Astrocyte (in vitro differentiated cells and primary cell): ENCODE measurements around the gene ENTPD2. TPM values are rescaled to one million over a fixed set of nuclear protein-coding genes. Genes with fewer than 3 reads are reported as not detected.

Experiments
- DNase-seq: peaks from one replicate; pipeline ENCODE4 v3.0.0-alpha.2; 2010; ENCODE audit warnings: low read depth
- FAIRE-seq: peaks from 2 replicates; lab custom pipeline; 2011; peaks lifted over from hg19 to GRCh38; lab: Jason Lieb, UNC
- H2AFZ ChIP-seq: 2 replicates; pipeline ENCODE4 v1.6.0; 2012; ENCODE audit warnings: low read depth, low read length, inconsistent platforms
- H3K27ac ChIP-seq: 2 replicates; pipeline ENCODE4 v1.5.1; 2011; ENCODE audit warnings: low read depth, low read length, inconsistent platforms
- H3K27me3 ChIP-seq: 2 replicates; pipeline ENCODE4 v1.6.0; 2011; ENCODE audit warnings: low read length, inconsistent platforms; ENCODE audit not compliant: insufficient read depth
- H3K36me3 ChIP-seq: 2 replicates; pipeline ENCODE4 v1.5.1; 2011; ENCODE audit warnings: low read length, inconsistent platforms; ENCODE audit not compliant: insufficient read depth
- H3K4me1 ChIP-seq: 2 replicates; pipeline ENCODE4 v1.5.1; 2011; ENCODE audit warnings: low read length, inconsistent platforms; ENCODE audit not compliant: insufficient read depth
- H3K4me2 ChIP-seq: 2 replicates; pipeline ENCODE4 v1.6.0; 2012; ENCODE audit warnings: low read length, inconsistent platforms
- H3K4me3 ChIP-seq: 2 replicates; pipeline ENCODE4 v1.5.1; 2011; ENCODE audit warnings: low read depth, mild to moderate bottlenecking, low read length, inconsistent platforms; ENCODE audit not compliant: insufficient read depth
- H3K79me2 ChIP-seq: 2 replicates; pipeline ENCODE4 v1.6.0; 2012; ENCODE audit warnings: mild to moderate bottlenecking, low read length, inconsistent platforms; ENCODE audit not compliant: insufficient read depth
- H3K9ac ChIP-seq: 2 replicates; pipeline ENCODE4 v1.6.0; 2012; ENCODE audit warnings: mild to moderate bottlenecking, low read length, inconsistent platforms
- H3K9me3 ChIP-seq: 2 replicates; pipeline ENCODE4 v1.5.1; 2012; ENCODE audit warnings: low read depth, mild to moderate bottlenecking, low read length, inconsistent platforms; ENCODE audit not compliant: insufficient read depth
- H4K20me1 ChIP-seq: 2 replicates; pipeline ENCODE4 v1.6.0; 2012; ENCODE audit warnings: low read length, inconsistent platforms; ENCODE audit not compliant: insufficient read depth
- H3K27ac Mint-ChIP-seq: one replicate; pipeline ENCODE4 v1.8.0; 2021; ENCODE audit warnings: mild to moderate bottlenecking, mixed read lengths; ENCODE audit not compliant: unreplicated experiment
- H3K27me3 Mint-ChIP-seq: one replicate; pipeline ENCODE4 v1.8.0; 2021; ENCODE audit warnings: low read depth, mixed read lengths; ENCODE audit not compliant: unreplicated experiment
- H3K36me3 Mint-ChIP-seq: one replicate; pipeline ENCODE4 v1.8.0; 2021; ENCODE audit warnings: low read depth, mixed read lengths; ENCODE audit not compliant: unreplicated experiment
- H3K4me1 Mint-ChIP-seq: one replicate; pipeline ENCODE4 v1.8.0; 2021; ENCODE audit warnings: low read depth, mixed read lengths; ENCODE audit not compliant: unreplicated experiment
- H3K4me3 Mint-ChIP-seq: one replicate; pipeline ENCODE4 v1.8.0; 2021; ENCODE audit warnings: mild to moderate bottlenecking, moderate library complexity, mixed read lengths; ENCODE audit not compliant: unreplicated experiment
- H3K9me3 Mint-ChIP-seq: one replicate; pipeline ENCODE4 v1.8.0; 2021; ENCODE audit warnings: mild to moderate bottlenecking, mixed read lengths; ENCODE audit not compliant: unreplicated experiment
- CTCF ChIP-seq: IDR thresholded peaks from 2 replicates; pipeline ENCODE4 v1.5.1; 2011; ENCODE audit warnings: low read depth, mild to moderate bottlenecking, inconsistent platforms, low read length, moderate library complexity; ENCODE audit not compliant: insufficient read depth
- EZH2 ChIP-seq: IDR thresholded peaks from 2 replicates; pipeline ENCODE4 v1.6.1; 2012; ENCODE audit warnings: mild to moderate bottlenecking, low read length, inconsistent platforms; ENCODE audit not compliant: insufficient read depth
- total RNA-seq: library from RNA; stranded (reverse); gene quantifications from 2 replicates; pipeline ENCODE4 v1.2.1, GENCODE V29; 2021

The ENTPD2 gene
- total RNA-seq, 1 donor from 2014 or later: 0.14 TPM

GRCh38 chr9:137009938-137010732 is 43.7 kb downstream of the ENTPD2 start:
- H3K27me3 ChIP-seq: no peaks in the 10 kb centered on the region
- FAIRE-seq: no peak
- TF ChIP-seq CTCF (no peak), EZH2 (no peak)

GRCh38 chr9:137009217-137009616 is 44.6 kb downstream of the ENTPD2 start:
- no peaks in the 10 kb centered on the region for H3K27me3 Mint-ChIP-seq
- Histone ChIP-seq H3K9me3 (no peaks in the 10 kb centered on the region), H3K79me2 (no peaks in the 10 kb centered on the region), H3K27ac (no peak overlapping the region), H3K9ac (no peak overlapping the region), H3K4me1 (peaks cover 4% of the 10 kb centered on the region), H4K20me1 (no peaks in the 10 kb centered on the region), H3K27me3 (no peaks in the 10 kb centered on the region), H3K4me2 (no peak overlapping the region), H3K36me3 (no peaks in the 10 kb centered on the region), H3K4me3 (no peak overlapping the region), H2AFZ (no peak overlapping the region)
- H3K27ac Mint-ChIP-seq: no peak overlapping the region
- H3K9me3 Mint-ChIP-seq: no peaks in the 10 kb centered on the region
- FAIRE-seq: no peak
- TF ChIP-seq CTCF (no peak), EZH2 (no peak)
- H3K4me1 Mint-ChIP-seq: no peaks in the 10 kb centered on the region
- DNase-seq: no peak
- H3K36me3 Mint-ChIP-seq: peaks cover 2% of the 10 kb centered on the region
- H3K4me3 Mint-ChIP-seq: no peak overlapping the region

More at GRCh38 chr9:137009938-137010732, 43.7 kb downstream of the ENTPD2 start:
- no peak overlapping the region for H3K27ac ChIP-seq
- no peak overlapping the region for H3K4me3 ChIP-seq
- H3K36me3 ChIP-seq: no peaks in the 10 kb centered on the region
- H2AFZ ChIP-seq: no peak overlapping the region
- peaks cover 4% of the 10 kb centered on the region for H3K4me1 ChIP-seq
- H3K4me1 Mint-ChIP-seq: no peaks in the 10 kb centered on the region
- no peaks in the 10 kb centered on the region for H3K9me3 Mint-ChIP-seq
- H3K4me2 ChIP-seq: no peak overlapping the region
- no peak overlapping the region for H3K27ac Mint-ChIP-seq
- no peaks in the 10 kb centered on the region for H3K9me3 ChIP-seq
- no peak overlapping the region for H3K9ac ChIP-seq
- no peaks in the 10 kb centered on the region for H4K20me1 ChIP-seq
- H3K36me3 Mint-ChIP-seq: peaks cover 2% of the 10 kb centered on the region
- no peaks in the 10 kb centered on the region for H3K27me3 Mint-ChIP-seq
- H3K4me3 Mint-ChIP-seq: no peak overlapping the region
- no peaks in the 10 kb centered on the region for H3K79me2 ChIP-seq
- no peak for DNase-seq

GRCh38 chr9:137008312-137008711 is 45.5 kb downstream of the ENTPD2 start:
- H4K20me1 ChIP-seq: no peaks in the 10 kb centered on the region
- no peak overlapping the region for H3K9ac ChIP-seq
- H3K27ac ChIP-seq: no peak overlapping the region
- no peak for FAIRE-seq
- H2AFZ ChIP-seq: no peak overlapping the region
- H3K36me3 Mint-ChIP-seq: peaks cover 2% of the 10 kb centered on the region
- no peak overlapping the region for H3K4me2 ChIP-seq
- H3K4me3 ChIP-seq: no peak overlapping the region
- H3K27me3 Mint-ChIP-seq: no peaks in the 10 kb centered on the region
- H3K27me3 ChIP-seq: no peaks in the 10 kb centered on the region
- no peak overlapping the region for H3K4me3 Mint-ChIP-seq
- no peaks in the 10 kb centered on the region for H3K36me3 ChIP-seq
- no peak overlapping the region for H3K27ac Mint-ChIP-seq
- H3K9me3 ChIP-seq: no peaks in the 10 kb centered on the region
- no peaks in the 10 kb centered on the region for H3K79me2 ChIP-seq
- TF ChIP-seq EZH2: no peak
- no peak for TF ChIP-seq CTCF
- no peaks in the 10 kb centered on the region for H3K9me3 Mint-ChIP-seq
- H3K4me1 ChIP-seq: peaks cover 4% of the 10 kb centered on the region
- no peak for DNase-seq
- no peaks in the 10 kb centered on the region for H3K4me1 Mint-ChIP-seq
